GM19455 (cell line): ENCODE results near the gene DLX1.
"Not testable (repeated sequence)": the region's sequence is repeated elsewhere in the genome, so short reads cannot be mapped to it uniquely, and the experiment has no call there.

ENCODE experiments used
- ATAC-seq: cut with Tn5 transposase; IDR thresholded peaks from one replicate; pipeline ENCODE4 v1.9.1; 2021; ENCODE audit not compliant: unreplicated experiment

DLX1 gene

GRCh38 chr2:172063446-172063845 lies 21.9 kb upstream of the DLX1 start:
- ATAC-seq: no peak

GRCh38 chr2:172065111-172065510 lies 20.2 kb upstream of the DLX1 start:
- ATAC-seq: no peak

GRCh38 chr2:172066394-172066886 lies 18.9 kb upstream of the DLX1 start:
- no peak for ATAC-seq

GRCh38 chr2:172067905-172068304 lies 17.4 kb upstream of the DLX1 start:
- not testable (repeated sequence) for ATAC-seq

GRCh38 chr2:172070936-172071335 lies 14.4 kb upstream of the DLX1 start:
- no peak for ATAC-seq

GRCh38 chr2:172072303-172072702 lies 13.0 kb upstream of the DLX1 start:
- ATAC-seq: no peak

- no peak for ATAC-seq
These were observed 12.6 kb upstream of the DLX1 start for GRCh38 chr2:172072706-172073105.

- ATAC-seq: no peak
These were observed 11.8 kb upstream of the DLX1 start for GRCh38 chr2:172073518-172073917.

GRCh38 chr2:172074254-172074653 lies 11.1 kb upstream of the DLX1 start:
- ATAC-seq: no peak

GRCh38 chr2:172079416-172079815 lies 5.9 kb upstream of the DLX1 start:
- ATAC-seq: no peak

- ATAC-seq: no peak
These were observed 5.3 kb upstream of the DLX1 start for GRCh38 chr2:172079838-172080640.

- no peak for ATAC-seq
These were observed 4.6 kb upstream of the DLX1 start for GRCh38 chr2:172080641-172081220.

- ATAC-seq: no peak
These were observed 3.9 kb upstream of the DLX1 start for GRCh38 chr2:172081221-172082022.

- ATAC-seq: no peak
These were observed 3.0 kb upstream of the DLX1 start for GRCh38 chr2:172082105-172082943.

- no peak for ATAC-seq
These were observed 2.2 kb upstream of the DLX1 start for GRCh38 chr2:172082944-172083627.

- no peak for ATAC-seq
These were observed 1.5 kb upstream of the DLX1 start for GRCh38 chr2:172083628-172084394.

GRCh38 chr2:172084395-172084644 lies 987 bp upstream of the DLX1 start:
- no peak for ATAC-seq

GRCh38 chr2:172084645-172085459 lies 455 bp upstream of the DLX1 start:
- ATAC-seq: peak; percentile 83
